ENCODE results near the gene PTCRA. TPM values are rescaled to one million over a fixed set of nuclear protein-coding genes. Genes with fewer than 3 reads are reported as not detected.

PTCRA gene
- total and polyA plus RNA-seq, 2 of the 4 experiments (the other 2 are of a cell fraction) = not detected

DNA sequence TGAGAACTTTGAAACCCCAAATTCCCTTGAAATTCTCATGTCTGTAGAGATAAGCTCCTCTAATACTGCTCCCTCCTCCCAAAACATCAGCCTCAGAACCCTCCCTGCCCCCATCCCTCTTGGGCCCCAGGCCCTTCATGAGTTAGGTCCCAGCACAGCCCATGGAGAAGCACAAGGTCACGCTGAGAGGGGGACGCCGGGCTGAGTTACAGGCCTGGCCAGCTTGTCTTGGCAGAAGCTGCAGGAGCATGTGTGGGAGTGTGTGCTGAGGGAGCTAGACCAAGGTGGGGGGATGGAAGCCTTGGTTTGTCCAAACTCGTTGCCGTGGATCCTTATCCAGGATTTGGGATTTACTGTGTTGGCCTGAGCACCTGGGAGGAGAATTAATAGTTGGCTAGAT, 8.5 kb upstream of the PTCRA start:
- POLR2A ChIA-PET (ENCODE audit: unreplicated experiment) = no interaction called here
- TF ChIP-seq, protein P1, sequence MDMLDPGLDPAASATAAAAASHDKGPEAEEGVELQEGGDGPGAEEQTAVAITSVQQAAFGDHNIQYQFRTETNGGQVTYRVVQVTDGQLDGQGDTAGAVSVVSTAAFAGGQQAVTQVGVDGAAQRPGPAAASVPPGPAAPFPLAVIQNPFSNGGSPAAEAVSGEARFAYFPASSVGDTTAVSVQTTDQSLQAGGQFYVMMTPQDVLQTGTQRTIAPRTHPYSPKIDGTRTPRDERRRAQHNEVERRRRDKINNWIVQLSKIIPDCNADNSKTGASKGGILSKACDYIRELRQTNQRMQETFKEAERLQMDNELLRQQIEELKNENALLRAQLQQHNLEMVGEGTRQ (IDR thresholded peaks at IDR 0.05; ENCODE audit: low read depth, low read length) = no peak
- TF ChIP-seq, protein P2, sequence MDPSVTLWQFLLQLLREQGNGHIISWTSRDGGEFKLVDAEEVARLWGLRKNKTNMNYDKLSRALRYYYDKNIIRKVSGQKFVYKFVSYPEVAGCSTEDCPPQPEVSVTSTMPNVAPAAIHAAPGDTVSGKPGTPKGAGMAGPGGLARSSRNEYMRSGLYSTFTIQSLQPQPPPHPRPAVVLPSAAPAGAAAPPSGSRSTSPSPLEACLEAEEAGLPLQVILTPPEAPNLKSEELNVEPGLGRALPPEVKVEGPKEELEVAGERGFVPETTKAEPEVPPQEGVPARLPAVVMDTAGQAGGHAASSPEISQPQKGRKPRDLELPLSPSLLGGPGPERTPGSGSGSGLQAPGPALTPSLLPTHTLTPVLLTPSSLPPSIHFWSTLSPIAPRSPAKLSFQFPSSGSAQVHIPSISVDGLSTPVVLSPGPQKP (IDR thresholded peaks at IDR 0.05; ENCODE audit: borderline replicate concordance, low read depth, low read length) = no peak
- TF ChIP-seq MAZ (IDR thresholded peaks at IDR 0.05; ENCODE audit: borderline replicate concordance, low read depth, low read length) (no peak), POLR2A (IDR thresholded peaks at IDR 0.05; ENCODE audit: low read depth, low read length) (no peak), RFX5 (IDR thresholded peaks at IDR 0.05; ENCODE audit: low read depth, low read length) (no peak), BHLHE40 (IDR thresholded peaks at IDR 0.05; ENCODE audit: low read depth, low read length) (no peak)
- TF ChIP-seq, protein P3, sequence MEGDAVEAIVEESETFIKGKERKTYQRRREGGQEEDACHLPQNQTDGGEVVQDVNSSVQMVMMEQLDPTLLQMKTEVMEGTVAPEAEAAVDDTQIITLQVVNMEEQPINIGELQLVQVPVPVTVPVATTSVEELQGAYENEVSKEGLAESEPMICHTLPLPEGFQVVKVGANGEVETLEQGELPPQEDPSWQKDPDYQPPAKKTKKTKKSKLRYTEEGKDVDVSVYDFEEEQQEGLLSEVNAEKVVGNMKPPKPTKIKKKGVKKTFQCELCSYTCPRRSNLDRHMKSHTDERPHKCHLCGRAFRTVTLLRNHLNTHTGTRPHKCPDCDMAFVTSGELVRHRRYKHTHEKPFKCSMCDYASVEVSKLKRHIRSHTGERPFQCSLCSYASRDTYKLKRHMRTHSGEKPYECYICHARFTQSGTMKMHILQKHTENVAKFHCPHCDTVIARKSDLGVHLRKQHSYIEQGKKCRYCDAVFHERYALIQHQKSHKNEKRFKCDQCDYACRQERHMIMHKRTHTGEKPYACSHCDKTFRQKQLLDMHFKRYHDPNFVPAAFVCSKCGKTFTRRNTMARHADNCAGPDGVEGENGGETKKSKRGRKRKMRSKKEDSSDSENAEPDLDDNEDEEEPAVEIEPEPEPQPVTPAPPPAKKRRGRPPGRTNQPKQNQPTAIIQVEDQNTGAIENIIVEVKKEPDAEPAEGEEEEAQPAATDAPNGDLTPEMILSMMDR (conservative IDR thresholded peaks at IDR 0.05; ENCODE audit: low read depth, low read length) = no peak

More for the DNA sequence above, 8.5 kb upstream of the PTCRA start:
- Histone ChIP-seq H3K9ac (ENCODE audit: low read depth, low read length) (no peak overlapping the region), H2AK5ac (ENCODE audit: low read depth, low read length) (no peak overlapping the region), H3K4me3 (ENCODE audit: insufficient read depth, low read depth, low read length) (no peak overlapping the region), H4K91ac (ENCODE audit: insufficient read depth, low read depth, low read length) (no peak overlapping the region), H3K9me3 (ENCODE audit: control insufficient read depth, insufficient read depth, low read length) (no peaks in the 10 kb centered on the region), H2BK5ac (ENCODE audit: low read depth, low read length, poor library complexity, severe bottlenecking) (no peak overlapping the region), H3K56ac (ENCODE audit: extremely low read depth, insufficient read depth, low read length) (no peak overlapping the region), H3K27me3 (ENCODE audit: control insufficient read depth, insufficient read depth, low read length) (0 out of 2 replicates have a peak, but pooled peaks cover 2% of the 10 kb centered on the region), H3K4me1 (ENCODE audit: control insufficient read depth, insufficient read depth, low read length) (no peaks in the 10 kb centered on the region; the same call in 1 of the 2 replicates), H4K20me1 (ENCODE audit: insufficient read depth, low read length) (no peaks in the 10 kb centered on the region), H3K9me1 (ENCODE audit: insufficient read depth, low read length) (no peaks in the 10 kb centered on the region), H4K8ac (ENCODE audit: low read depth in 2 of 2, low read length in 2 of 2) (no peak overlapping the region), H3K79me1 (ENCODE audit: low read depth in 1 of 2, low read length in 2 of 2) (no peaks in the 10 kb centered on the region), H3K23ac (ENCODE audit: low read depth, low read length) (no peak overlapping the region), H2AFZ (replicated peaks; ENCODE audit: low read length, poor library complexity) (no peak overlapping the region), H3K4me2 (ENCODE audit: low read depth, low read length) (no peak overlapping the region), H2BK15ac (ENCODE audit: low read depth, low read length) (no peak overlapping the region), H3K18ac (ENCODE audit: low read depth, low read length) (no peak overlapping the region), H2BK120ac (ENCODE audit: low read depth, low read length) (no peak overlapping the region), H3K27ac (ENCODE audit: insufficient read depth, low read length) (no peak overlapping the region), H4K5ac (ENCODE audit: low read depth, low read length) (no peak overlapping the region), H2AK9ac (replicated peaks; ENCODE audit: low read depth, low read length, poor library complexity) (no peak overlapping the region), H3K14ac (replicated peaks; ENCODE audit: low read depth, low read length) (no peak overlapping the region), H3K36me3 (ENCODE audit: control insufficient read depth, insufficient read depth, low read length) (no peaks in the 10 kb centered on the region), H3K4ac (ENCODE audit: low read depth, low read length) (no peak overlapping the region), H2BK20ac (ENCODE audit: low read depth, low read length) (no peak overlapping the region)
- in situ Hi-C loops (cut with MboI; ENCODE audit: low sequenced_read_pairs) (loop anchor here (10.0 kb wide), 1 partner anchor 237 kb away; no protein-coding TSS in a partner anchor), intact Hi-C loops (cut with micrococcal nuclease) (loop anchor here (10.0 kb wide), 1 partner anchor 427 kb away; no protein-coding TSS in a partner anchor), dilution Hi-C loops (cut with HindIII; ENCODE audit: low sequenced_read_pairs, unreplicated experiment) (no loop called here)
- ATAC-seq (ENCODE audit: low read depth) (no peak), DNase-seq (no peak)
- CTCF ChIA-PET = no interaction called here
- BruUV-seq (replicated peaks) = no TSS peak
- no CpG with 5 or more reads among the region's 5 CpGs for WGBS, 2 experiments (ENCODE audit: extremely low coverage in 2 of 2, insufficient read length in 1 of 2)
